Right cardiac atrium (tissue), 5 donors: Measurements from ENCODE around the gene FKBP2. TPM values are rescaled to one million over a fixed set of nuclear protein-coding genes. Genes with fewer than 3 reads are reported as not detected.

Experiments used
- ATAC-seq, 2 donors: fragments of 200-7000 bp; cut with Tn5 transposase; one replicate each; pipeline versions ENCODE4 v1.8.0 to v1.9.1; 2020; ENCODE audit warnings: moderate library complexity in 2 of 2, mild to moderate bottlenecking in 1 of 2
- DNase-seq, 3 donors: peaks; one replicate each; pipeline ENCODE4 v3.0.0-alpha.2; 2020
- H3K27ac ChIP-seq: one replicate; pipeline ENCODE4 v1.5.1; 2013; ENCODE audit warnings: mild to moderate bottlenecking, low read length, control low read depth, moderate library complexity
- H3K27me3 ChIP-seq: one replicate; pipeline ENCODE4 v1.6.1; 2013; ENCODE audit not compliant: control insufficient read depth, insufficient read depth
- H3K4me1 ChIP-seq: one replicate; pipeline ENCODE4 v1.6.1; 2013; ENCODE audit warnings: low read length; ENCODE audit not compliant: control insufficient read depth, insufficient read depth
- H3K4me3 ChIP-seq: one replicate; pipeline ENCODE4 v1.5.1; 2013; ENCODE audit warnings: low read length, control low read depth
- H3K9me3 ChIP-seq: one replicate; pipeline ENCODE4 v1.6.1; 2013; ENCODE audit warnings: low read length; ENCODE audit not compliant: control insufficient read depth
- WGBS: extraction: QIAGEN DNeasy Blood & Tissue Kit; methylation state at CpG from one replicate; pipeline ENCODE4 v1.1.7; 2013; 5-methylcytosine and 5-hydroxymethylcytosine counted together
- intact Hi-C, 4 donors: fragments of 100-400 bp; cut with DNase I; formaldehyde crosslinking; loops; one replicate each; pipeline versions ENCODE4 v1.11.0 to v1.14.0; 2022 to 2023
- polyA plus RNA-seq: library from polyadenylated mRNA; stranded (reverse); fragments of 200-250 nt; gene quantifications from one replicate; pipeline ENCODE4 v1.2.3, GENCODE V29; 2013
- total RNA-seq, 4 donors: library from RNA; stranded (reverse); fragmentation: NEBNext Ultra II Directional; extraction: Animal tissue kit (Norgen Biotek cat#: 25700); gene quantifications; one replicate each; pipeline ENCODE4 v1.2.1, GENCODE V29; 2021
- donor health status: healthy with polysubstance abuse.
- donor health status: DM: no; HTN: yes; CAD: no.
- donor health status: DM: no; HTN: no; CAD: no.
- donor health status: DM: no; HTN: yes; CAD: no; lungs with severe emphysema.
- donor health status: DM: yes; HTN: yes; CAD: no.

The FKBP2 gene
- total and polyA plus RNA-seq, 5 donors: 33.5 to 173 (median 66.1) TPM

GRCh38 chr11:64281957-64282770 is 41.3 kb downstream of the FKBP2 start:
- Histone ChIP-seq H3K27me3 (no peaks in the 10 kb centered on the region), H3K4me1 (peaks cover 7% of the 10 kb centered on the region), H3K4me3 (no peak overlapping the region), H3K27ac (no peak overlapping the region), H3K9me3 (no peaks in the 10 kb centered on the region)
- ATAC-seq: no peak
- intact Hi-C loops: no loop called here
- peak in 1 of 3 donors; percentile 33 for DNase-seq
- WGBS: 95% methylated on average over 22 of the region's 22 CpGs

DNA sequence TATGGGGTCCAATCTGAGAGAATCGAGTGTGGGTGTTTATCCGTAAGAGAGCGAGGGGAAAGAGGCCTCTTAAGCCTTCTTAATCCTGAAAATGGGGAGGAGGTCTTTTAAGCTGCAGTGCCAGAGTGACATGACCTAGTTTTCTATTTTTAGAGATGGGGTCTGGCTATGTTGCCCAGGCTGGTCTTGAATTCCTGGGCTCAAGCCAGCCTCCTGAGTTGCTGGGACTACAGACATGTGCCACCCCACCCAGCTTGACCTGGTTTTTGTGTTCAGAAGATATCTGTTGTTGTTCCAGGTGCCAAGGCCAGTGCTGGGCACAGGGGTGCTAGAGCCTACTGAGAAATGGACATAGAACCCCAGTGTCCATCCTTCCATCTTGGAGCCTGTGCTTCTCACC is 42.2 kb downstream of the FKBP2 start:
- intact Hi-C loops: no loop called here
- H3K4me1 ChIP-seq: peaks cover 7% of the 10 kb centered on the region
- no peak for ATAC-seq
- 96% methylated on average over 3 of the region's 3 CpGs for WGBS
- peak in 1 of 3 donors; percentile 38 for DNase-seq
- no peak overlapping the region for H3K4me3 ChIP-seq
- H3K9me3 ChIP-seq: no peaks in the 10 kb centered on the region
- H3K27ac ChIP-seq: no peak overlapping the region
- H3K27me3 ChIP-seq: no peaks in the 10 kb centered on the region

GRCh38 chr11:64284048-64284961 is 43.4 kb downstream of the FKBP2 start, which contains the start of gene BAD:
Gene BAD (minus strand): TSS chr11:64284665. CDS start chr11:64284368, 297 bp downstream.
- Histone ChIP-seq H3K9me3 (no peaks in the 10 kb centered on the region), H3K27me3 (no peaks in the 10 kb centered on the region), H3K4me3 (peak within 1 kb of the TSS; percentile 84), H3K27ac (peak within 1 kb of the TSS; percentile 84), H3K4me1 (peaks cover 7% of the 10 kb centered on the region)
- ATAC-seq: peak; percentile 92
- DNase-seq: peak; percentile 95 to 98 (median 98)
- 3% methylated on average over 44 of the region's 44 CpGs for WGBS
- intact Hi-C loops: no loop called here

DNA sequence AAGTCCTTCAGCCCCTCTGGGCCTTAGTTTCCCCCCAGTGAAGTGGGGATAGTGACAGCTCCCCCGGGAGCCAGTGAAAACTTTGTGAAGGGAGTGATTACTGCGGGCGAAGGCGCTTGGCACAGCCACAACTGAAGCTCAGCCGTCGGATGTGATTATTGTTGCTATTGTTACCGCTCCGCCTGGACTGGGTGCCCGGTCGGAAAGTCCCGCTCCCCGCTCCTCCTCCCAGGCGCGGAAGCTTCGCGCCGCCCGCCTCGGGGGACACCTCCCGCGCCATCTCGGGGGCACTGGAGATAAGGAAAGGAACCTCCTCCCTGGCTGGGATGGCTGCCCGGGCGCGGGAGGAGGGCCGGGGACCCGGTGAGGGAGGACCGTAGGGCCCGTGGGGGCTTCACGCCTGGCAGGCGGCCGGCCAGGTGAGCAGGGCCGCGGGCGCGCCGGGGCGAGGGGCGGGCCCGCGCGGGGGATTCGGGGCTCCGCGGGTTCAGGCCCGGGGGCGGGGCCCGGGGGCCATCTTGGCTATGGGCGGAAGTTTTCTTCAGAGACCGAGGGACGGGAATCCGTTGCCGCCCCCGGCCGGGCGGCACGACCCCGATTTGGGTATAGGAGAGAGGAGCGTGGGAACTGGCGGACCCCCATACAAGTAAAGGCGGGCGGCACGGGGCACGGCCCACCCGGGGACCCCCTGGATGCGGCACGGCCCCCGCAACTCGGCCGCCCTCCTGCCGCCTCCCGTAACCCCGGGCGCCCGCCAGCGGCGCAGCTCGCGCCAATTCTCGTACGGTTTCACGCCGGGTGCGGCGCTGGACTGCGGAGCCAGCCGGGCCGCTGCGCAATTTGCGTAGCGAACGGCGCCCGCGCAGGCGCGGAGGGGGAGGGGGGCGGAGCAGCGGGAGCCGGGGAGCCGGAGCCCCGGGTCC is 44.3 kb downstream of the FKBP2 start, which contains the start of gene GPR137:
GPR137 (plus strand) TSS at position 887 of the 923 bp plus-strand sequence. CDS start 677 bp downstream, outside the sequence.
- DNase-seq: peak; percentile 87 to 95 (median 95)
- intact Hi-C loops: no loop called here
- WGBS: under 1% methylated on average over 102 of the region's 102 CpGs
- H3K4me1 ChIP-seq: peaks cover 7% of the 10 kb centered on the region
- no peaks in the 10 kb centered on the region for H3K9me3 ChIP-seq
- peak within 1 kb of the TSS; percentile 84 for H3K27ac ChIP-seq
- peak within 1 kb of the TSS; percentile 84 for H3K4me3 ChIP-seq
- H3K27me3 ChIP-seq: no peaks in the 10 kb centered on the region
- peak; percentile 73 for ATAC-seq

GRCh38 chr11:64285885-64286800 is 45.2 kb downstream of the FKBP2 start:
- H3K4me3 ChIP-seq: peak overlapping the region; percentile 84
- WGBS: 26% methylated on average over 40 of the region's 40 CpGs
- peaks cover 7% of the 10 kb centered on the region for H3K4me1 ChIP-seq
- H3K27ac ChIP-seq: peak overlapping the region; percentile 37
- no peaks in the 10 kb centered on the region for H3K27me3 ChIP-seq
- no peaks in the 10 kb centered on the region for H3K9me3 ChIP-seq
- intact Hi-C loops: no loop called here
- DNase-seq: no peak
- no peak for ATAC-seq

DNA sequence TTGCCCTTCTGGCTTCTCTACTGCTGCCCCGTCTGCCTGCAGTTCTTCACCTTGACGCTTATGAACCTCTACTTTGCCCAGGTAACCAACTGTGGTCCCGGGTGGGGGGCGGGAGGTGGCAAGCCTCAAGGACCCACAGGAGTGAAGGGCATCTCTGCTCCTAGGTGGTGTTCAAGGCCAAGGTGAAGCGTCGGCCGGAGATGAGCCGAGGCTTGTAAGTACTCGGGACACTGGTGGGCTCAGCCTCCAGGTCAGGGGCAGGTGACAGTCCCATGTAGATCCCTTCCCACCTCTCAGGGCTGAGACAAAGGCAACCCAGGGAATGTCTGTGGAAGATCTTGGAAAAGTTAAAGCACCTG is 45.9 kb downstream of the FKBP2 start:
- Histone ChIP-seq H3K27me3 (no peaks in the 10 kb centered on the region), H3K4me1 (peaks cover 8% of the 10 kb centered on the region), H3K27ac (no peak overlapping the region), H3K4me3 (no peak overlapping the region), H3K9me3 (no peaks in the 10 kb centered on the region)
- ATAC-seq (no peak), DNase-seq (no peak)
- 90% methylated on average over 9 of the region's 9 CpGs for WGBS
- intact Hi-C loops: no loop called here

- 95% methylated on average over 33 of the region's 33 CpGs for WGBS
- ATAC-seq: no peak
- intact Hi-C loops: no loop called here
These were observed 46.9 kb downstream of the FKBP2 start for GRCh38 chr11:64287676-64288352.

GRCh38 chr11:64288353-64288750 is 47.5 kb downstream of the FKBP2 start:
- DNase-seq (no peak), ATAC-seq (no peak)
- Histone ChIP-seq H3K27ac (no peak overlapping the region), H3K27me3 (no peaks in the 10 kb centered on the region), H3K9me3 (no peaks in the 10 kb centered on the region), H3K4me1 (peaks cover 8% of the 10 kb centered on the region), H3K4me3 (no peak overlapping the region)
- 94% methylated on average over 9 of the region's 9 CpGs for WGBS
- intact Hi-C loops: no loop called here

More at GRCh38 chr11:64287676-64288352, 46.9 kb downstream of the FKBP2 start:
- Histone ChIP-seq H3K4me1 (peaks cover 8% of the 10 kb centered on the region), H3K9me3 (no peaks in the 10 kb centered on the region), H3K27ac (no peak overlapping the region), H3K27me3 (no peaks in the 10 kb centered on the region), H3K4me3 (no peak overlapping the region)
- no peak for DNase-seq

GRCh38 chr11:64289002-64289564 is 48.2 kb downstream of the FKBP2 start:
- Histone ChIP-seq H3K27me3 (no peaks in the 10 kb centered on the region), H3K4me1 (peaks cover 5% of the 10 kb centered on the region), H3K9me3 (no peaks in the 10 kb centered on the region), H3K27ac (no peak overlapping the region), H3K4me3 (no peak overlapping the region)
- DNase-seq (no peak), ATAC-seq (no peak)
- intact Hi-C loops: no loop called here
- 95% methylated on average over 13 of the region's 13 CpGs for WGBS
